Liver (tissue), 9 donors: ENCODE data around the gene CLCN2. TPM values are rescaled to one million over a fixed set of nuclear protein-coding genes. Genes with fewer than 3 reads are reported as not detected.

ENCODE experiments used
- DNase-seq: peaks from one replicate; pipeline ENCODE4 v3.0.0-alpha.2; 2017; ENCODE audit warnings: low spot score
- H3K27ac ChIP-seq, 2 donors: one replicate each; pipeline ENCODE4 v1.7.0; 2013; ENCODE audit warnings: inconsistent platforms in 2 of 2, low read length in 2 of 2, control low read depth in 1 of 2, low read depth in 1 of 2, mild to moderate bottlenecking in 1 of 2
- H3K27me3 ChIP-seq, 4 donors: one replicate each; pipeline versions ENCODE4 v1.6.1 to v1.7.0; 2013; ENCODE audit warnings: low read length in 3 of 4, inconsistent platforms in 1 of 4, mild to moderate bottlenecking in 1 of 4, moderate library complexity in 1 of 4; ENCODE audit not compliant: control insufficient read depth in 4 of 4, insufficient read depth in 4 of 4
- H3K36me3 ChIP-seq, 4 donors: one replicate each; pipeline versions ENCODE4 v1.6.1 to v1.7.0; 2013; ENCODE audit warnings: low read length in 3 of 4, mild to moderate bottlenecking in 3 of 4, low read depth in 1 of 4, moderate library complexity in 1 of 4; ENCODE audit not compliant: control insufficient read depth in 4 of 4, insufficient read depth in 3 of 4
- H3K4me1 ChIP-seq, 4 donors: one replicate each; pipeline versions ENCODE4 v1.6.1 to v1.7.0; 2013; ENCODE audit warnings: low read length in 3 of 4, mild to moderate bottlenecking in 3 of 4, moderate library complexity in 1 of 4; ENCODE audit not compliant: control insufficient read depth in 4 of 4, insufficient read depth in 4 of 4
- H3K4me3 ChIP-seq, 3 donors: one replicate each; pipeline versions ENCODE4 v1.6.1 to v1.7.0; 2013; ENCODE audit warnings: low read length in 3 of 3, control low read depth in 1 of 3, low read depth in 1 of 3, mild to moderate bottlenecking in 1 of 3
- H3K9ac ChIP-seq, 2 donors: one replicate each; pipeline ENCODE4 v1.7.0; 2013; ENCODE audit warnings: low read length in 2 of 2, mild to moderate bottlenecking in 2 of 2, moderate library complexity in 2 of 2, control low read depth in 1 of 2, low read depth in 1 of 2
- H3K9me3 ChIP-seq, 4 donors: one replicate each; pipeline versions ENCODE4 v1.6.1 to v1.7.0; 2013; ENCODE audit warnings: low read length in 3 of 4; ENCODE audit not compliant: control insufficient read depth in 4 of 4
- ATF3 ChIP-seq: IDR thresholded peaks from 2 replicates; pipeline ENCODE4 v1.6.1; 2016; ENCODE audit warnings: antibody characterized with exemption
- FOXA1 ChIP-seq: IDR thresholded peaks from 2 replicates; pipeline ENCODE4 v1.6.1; 2016; ENCODE audit warnings: antibody characterized with exemption
- FOXA2 ChIP-seq: IDR thresholded peaks from 2 replicates; pipeline ENCODE4 v1.6.1; 2016; ENCODE audit warnings: antibody characterized with exemption
- GABPA ChIP-seq, 2 donors: IDR thresholded peaks in 1 of 2; conservative IDR thresholded peaks in 1 of 2; 2 replicates each; pipeline ENCODE4 v1.6.1; 2016; ENCODE audit warnings: antibody characterized with exemption in 2 of 2, mild to moderate bottlenecking in 1 of 2, moderate library complexity in 1 of 2
- HNF4A ChIP-seq, 2 donors: conservative IDR thresholded peaks; 2 replicates each; pipeline ENCODE4 v1.6.1; 2016; ENCODE audit warnings: antibody characterized with exemption in 2 of 2, mild to moderate bottlenecking in 2 of 2
- HNF4G ChIP-seq: IDR thresholded peaks from 2 replicates; pipeline ENCODE4 v1.6.1; 2016; ENCODE audit warnings: antibody characterized with exemption
- JUND ChIP-seq, 2 donors: IDR thresholded peaks; 2 replicates each; pipeline ENCODE4 v1.6.1; 2016; ENCODE audit warnings: antibody characterized with exemption in 2 of 2
- MAX ChIP-seq: IDR thresholded peaks from 2 replicates; pipeline ENCODE4 v1.6.1; 2016; ENCODE audit warnings: antibody characterized with exemption
- NR2F2 ChIP-seq: IDR thresholded peaks from 2 replicates; pipeline ENCODE4 v1.6.1; 2016; ENCODE audit warnings: antibody characterized with exemption
- RAD21 ChIP-seq, 2 donors: IDR thresholded peaks; 2 replicates each; pipeline ENCODE4 v1.6.1; 2016; ENCODE audit warnings: antibody characterized with exemption in 2 of 2, mild to moderate bottlenecking in 2 of 2
- REST ChIP-seq: IDR thresholded peaks from 2 replicates; pipeline ENCODE4 v1.6.1; 2016; ENCODE audit warnings: antibody characterized with exemption, mild to moderate bottlenecking
- TAF1 ChIP-seq: conservative IDR thresholded peaks from 2 replicates; pipeline ENCODE4 v1.6.1; 2016; ENCODE audit warnings: antibody characterized with exemption, mild to moderate bottlenecking
- YY1 ChIP-seq: IDR thresholded peaks from 2 replicates; pipeline ENCODE4 v1.6.1; 2016; ENCODE audit warnings: antibody characterized with exemption, mild to moderate bottlenecking
- WGBS: extraction: QIAGEN DNeasy Blood & Tissue Kit; methylation state at CpG from one replicate; pipeline ENCODE4 v1.1.7; 2013; 5-methylcytosine and 5-hydroxymethylcytosine counted together
- polyA plus RNA-seq, 2 donors: library from polyadenylated mRNA; stranded (reverse) in 1 of 2; unstranded in 1 of 2; fragments of 200-250 nt in 1 of 2; fragments of >200 nt in 1 of 2; fragmentation: Nextera tagmentation in 1 of 2; extraction: Ambion mirVana in 1 of 2; gene quantifications; one replicate each; pipeline versions ENCODE4 v1.2.1 to v1.2.3, GENCODE V29; 2013 to 2015
- total RNA-seq, 2 donors: library from RNA; depleted of rRNA; stranded (reverse); fragments of >200 nt; gene quantifications; one replicate each; pipeline ENCODE4 v1.2.3, GENCODE V29; 2014
- TF ChIP-seq, protein P1 (sequence below): IDR thresholded peaks from 2 replicates; pipeline ENCODE4 v1.6.1; 2016; ENCODE audit warnings: antibody characterized with exemption
- TF ChIP-seq, protein P2 (sequence below): fragments of 150-350 bp; IDR thresholded peaks from 2 replicates; pipeline ENCODE4 v1.5.1; 2017; ENCODE audit warnings: improper control_type of control experiment, low read depth, low read length; ENCODE audit not compliant: missing input control
- donor health status: healthy.
- donor health status: healthy.
- donor health status: healthy.
- donor health status: healthy.
- donor health status: healthy.

CLCN2 gene
- total and polyA plus RNA-seq, 4 donors: 1.1 to 3.9 (median 2.6) TPM

DNA sequence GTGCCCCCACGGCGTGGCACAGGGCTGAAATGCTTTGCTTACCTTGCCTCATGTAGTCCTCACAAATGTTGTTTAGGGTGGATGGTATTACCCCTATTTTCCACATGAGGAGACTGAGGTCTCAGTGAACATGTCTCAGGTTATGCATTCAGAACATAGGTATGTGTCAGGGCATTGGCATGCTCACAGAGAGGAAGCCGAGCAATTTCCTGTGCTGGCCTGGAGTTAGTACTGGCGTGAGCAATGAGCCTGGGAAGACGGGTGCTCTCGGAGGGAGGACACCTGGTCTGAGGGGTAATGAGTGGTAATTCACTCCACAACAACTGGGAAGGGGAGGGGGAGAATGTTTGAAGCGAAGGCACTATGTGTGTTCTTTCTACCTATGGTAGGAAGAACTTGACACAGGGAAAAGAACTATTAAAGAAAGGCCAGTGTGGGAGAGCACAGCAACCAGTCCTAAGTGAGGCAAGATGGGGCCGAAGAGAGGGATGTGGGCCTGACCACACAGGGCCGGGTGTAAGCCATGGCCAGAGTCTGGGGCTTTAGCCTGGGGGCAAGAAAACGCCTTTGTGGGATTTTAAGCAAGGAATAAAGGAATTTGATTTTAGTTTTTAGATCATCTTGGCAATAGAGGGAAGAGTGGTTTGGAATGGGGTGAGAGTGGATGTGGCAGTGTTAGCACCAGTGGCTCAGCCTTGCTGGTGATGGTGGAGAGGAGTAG lies 28.9 kb downstream of the CLCN2 start:
- H3K4me1 ChIP-seq: peaks cover 0 to 13% (median 6%) of the 10 kb centered on the region in 4 donors
- peaks cover 27 to 70% (median 62%) of the 10 kb centered on the region in 4 donors for H3K36me3 ChIP-seq
- no peaks in the 10 kb centered on the region for H3K27me3 ChIP-seq
- no peaks in the 10 kb centered on the region for H3K9me3 ChIP-seq
- peak overlapping the region in 1 of 2 donors; percentile 13 for H3K27ac ChIP-seq
- H3K9ac ChIP-seq: no peak overlapping the region
- TF ChIP-seq HNF4G (no peak), NR2F2 (no peak), RAD21 (IDR thresholded peaks at IDR 0.05) (no peak), YY1 (no peak), JUND (IDR thresholded peaks at IDR 0.05) (no peak), TAF1 (no peak), GABPA (IDR thresholded peaks at IDR 0.05 in 1 of 2, conservative IDR thresholded peaks at IDR 0.05 in 1 of 2) (no peak), MAX (no peak)
- TF ChIP-seq, protein P1, sequence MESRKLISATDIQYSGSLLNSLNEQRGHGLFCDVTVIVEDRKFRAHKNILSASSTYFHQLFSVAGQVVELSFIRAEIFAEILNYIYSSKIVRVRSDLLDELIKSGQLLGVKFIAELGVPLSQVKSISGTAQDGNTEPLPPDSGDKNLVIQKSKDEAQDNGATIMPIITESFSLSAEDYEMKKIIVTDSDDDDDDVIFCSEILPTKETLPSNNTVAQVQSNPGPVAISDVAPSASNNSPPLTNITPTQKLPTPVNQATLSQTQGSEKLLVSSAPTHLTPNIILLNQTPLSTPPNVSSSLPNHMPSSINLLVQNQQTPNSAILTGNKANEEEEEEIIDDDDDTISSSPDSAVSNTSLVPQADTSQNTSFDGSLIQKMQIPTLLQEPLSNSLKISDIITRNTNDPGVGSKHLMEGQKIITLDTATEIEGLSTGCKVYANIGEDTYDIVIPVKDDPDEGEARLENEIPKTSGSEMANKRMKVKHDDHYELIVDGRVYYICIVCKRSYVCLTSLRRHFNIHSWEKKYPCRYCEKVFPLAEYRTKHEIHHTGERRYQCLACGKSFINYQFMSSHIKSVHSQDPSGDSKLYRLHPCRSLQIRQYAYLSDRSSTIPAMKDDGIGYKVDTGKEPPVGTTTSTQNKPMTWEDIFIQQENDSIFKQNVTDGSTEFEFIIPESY: no peak
- 82% methylated on average over 10 of the region's 10 CpGs for WGBS
- DNase-seq: no peak
- H3K4me3 ChIP-seq: no peak overlapping the region

DNA sequence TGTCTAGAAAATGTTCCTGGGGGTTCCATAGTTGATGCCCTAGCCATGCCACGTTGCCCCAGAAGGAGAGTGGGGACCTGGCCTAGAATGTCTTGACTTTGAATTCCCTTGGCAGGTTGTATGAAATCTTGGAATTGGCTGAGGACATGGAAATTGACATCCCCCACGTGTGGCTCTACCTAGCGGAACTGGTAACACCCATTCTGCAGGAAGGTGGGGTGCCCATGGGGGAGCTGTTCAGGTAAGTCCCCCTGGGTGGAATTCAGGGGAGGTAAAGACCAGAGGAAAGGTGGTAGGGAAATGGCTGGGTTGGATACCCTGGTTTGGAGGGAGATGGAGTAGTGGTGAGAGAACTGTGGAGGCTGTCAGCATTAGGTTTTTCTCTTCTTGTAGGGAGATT lies 32.9 kb downstream of the CLCN2 start:
- Histone ChIP-seq H3K9ac (no peak overlapping the region), H3K27me3 (no peaks in the 10 kb centered on the region), H3K4me3 (no peak overlapping the region), H3K36me3 (peaks cover 44 to 96% (median 88%) of the 10 kb centered on the region in 4 donors), H3K27ac (no peak overlapping the region), H3K4me1 (no peaks in the 10 kb centered on the region), H3K9me3 (no peaks in the 10 kb centered on the region)
- no peak for DNase-seq
- 46% methylated on average over 3 of the region's 3 CpGs for WGBS
- TF ChIP-seq GABPA (IDR thresholded peaks at IDR 0.05 in 1 of 2, conservative IDR thresholded peaks at IDR 0.05 in 1 of 2): no peak
- no peak for TF ChIP-seq ATF3
- no peak for TF ChIP-seq RAD21 (IDR thresholded peaks at IDR 0.05)
- TF ChIP-seq, protein P2, sequence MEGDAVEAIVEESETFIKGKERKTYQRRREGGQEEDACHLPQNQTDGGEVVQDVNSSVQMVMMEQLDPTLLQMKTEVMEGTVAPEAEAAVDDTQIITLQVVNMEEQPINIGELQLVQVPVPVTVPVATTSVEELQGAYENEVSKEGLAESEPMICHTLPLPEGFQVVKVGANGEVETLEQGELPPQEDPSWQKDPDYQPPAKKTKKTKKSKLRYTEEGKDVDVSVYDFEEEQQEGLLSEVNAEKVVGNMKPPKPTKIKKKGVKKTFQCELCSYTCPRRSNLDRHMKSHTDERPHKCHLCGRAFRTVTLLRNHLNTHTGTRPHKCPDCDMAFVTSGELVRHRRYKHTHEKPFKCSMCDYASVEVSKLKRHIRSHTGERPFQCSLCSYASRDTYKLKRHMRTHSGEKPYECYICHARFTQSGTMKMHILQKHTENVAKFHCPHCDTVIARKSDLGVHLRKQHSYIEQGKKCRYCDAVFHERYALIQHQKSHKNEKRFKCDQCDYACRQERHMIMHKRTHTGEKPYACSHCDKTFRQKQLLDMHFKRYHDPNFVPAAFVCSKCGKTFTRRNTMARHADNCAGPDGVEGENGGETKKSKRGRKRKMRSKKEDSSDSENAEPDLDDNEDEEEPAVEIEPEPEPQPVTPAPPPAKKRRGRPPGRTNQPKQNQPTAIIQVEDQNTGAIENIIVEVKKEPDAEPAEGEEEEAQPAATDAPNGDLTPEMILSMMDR: no peak
- no peak for TF ChIP-seq MAX
- TF ChIP-seq FOXA1: no peak
- TF ChIP-seq YY1: no peak
- TF ChIP-seq, protein P1: no peak
- TF ChIP-seq FOXA2: no peak
- TF ChIP-seq REST: no peak
- no peak for TF ChIP-seq HNF4A (conservative IDR thresholded peaks at IDR 0.05)
- TF ChIP-seq HNF4G: no peak
